GM21360 (cell line): ENCODE results near the gene GNB1L.

Experiments
- ATAC-seq: cut with Tn5 transposase; IDR thresholded peaks from one replicate; pipeline ENCODE4 v1.9.1; 2021; ENCODE audit warnings: mild to moderate bottlenecking, moderate library complexity; ENCODE audit not compliant: unreplicated experiment

The GNB1L gene

GRCh38 chr22:19876314-19876940 is 21.8 kb upstream of the GNB1L start:
- no peak for ATAC-seq

GRCh38 chr22:19875531-19876313 is 21.0 kb upstream of the GNB1L start:
- no peak for ATAC-seq

- ATAC-seq: no peak
These were observed 20.4 kb upstream of the GNB1L start for GRCh38 chr22:19875061-19875530.

- no peak for ATAC-seq
These were observed 19.8 kb upstream of the GNB1L start for GRCh38 chr22:19874307-19875060.

DNA sequence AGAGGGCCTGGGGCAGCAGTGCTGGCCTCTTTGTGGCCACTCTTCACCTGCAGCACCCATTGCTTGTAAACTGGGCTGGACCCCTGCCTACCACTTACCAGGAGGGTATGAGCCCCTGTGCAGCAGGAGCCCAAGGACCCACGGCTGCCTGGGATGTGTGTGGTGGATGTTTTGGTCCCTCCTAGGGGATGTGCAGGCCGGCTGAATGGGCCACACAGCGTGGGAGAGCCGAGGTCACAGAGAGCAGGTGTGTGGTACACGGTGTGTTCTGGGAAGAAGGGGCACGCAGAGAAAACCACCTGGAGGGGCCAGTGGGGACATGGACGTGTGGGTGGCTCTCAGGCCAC is 19.3 kb upstream of the GNB1L start:
- no peak for ATAC-seq

DNA sequence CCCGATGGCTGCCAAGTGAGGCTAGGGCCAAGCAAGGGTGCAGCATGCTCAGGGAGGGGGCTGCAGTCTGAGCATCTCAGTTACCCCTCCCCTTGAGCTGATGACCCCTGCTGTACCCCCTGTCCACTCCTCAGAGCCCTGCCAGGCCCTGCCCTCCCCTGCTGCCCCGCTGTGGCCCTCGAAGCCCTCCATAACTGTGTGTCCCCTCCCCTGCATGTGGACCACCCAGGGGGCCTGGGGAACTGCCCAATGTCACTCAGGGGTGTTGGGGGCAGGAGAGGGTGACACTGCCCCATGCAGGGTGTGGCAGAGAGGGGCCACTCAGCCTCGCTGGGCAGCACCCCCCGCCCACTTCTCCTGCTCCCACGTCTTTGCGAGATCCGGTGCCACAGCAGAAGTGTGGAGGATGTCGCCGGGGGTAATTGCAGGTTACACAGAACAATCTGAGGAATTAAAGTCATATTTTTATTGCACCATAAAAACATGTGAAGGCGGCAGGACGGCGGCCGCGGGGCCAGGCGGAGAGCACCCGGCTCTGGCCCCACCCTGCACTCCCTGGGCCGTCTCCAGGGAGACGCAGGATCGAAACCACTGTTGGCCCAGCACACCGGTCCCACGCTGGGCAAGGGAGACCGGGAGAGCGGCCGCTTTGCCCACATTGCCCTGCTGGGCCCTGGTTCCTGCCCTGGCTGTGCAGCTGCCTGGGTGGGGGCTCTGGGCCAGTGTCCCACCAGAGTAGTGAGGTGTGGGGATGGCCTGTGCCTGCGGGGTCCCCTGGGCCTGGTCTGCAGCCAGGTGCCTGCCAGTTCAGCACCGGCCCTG is 18.7 kb upstream of the GNB1L start:
- ATAC-seq: no peak

- ATAC-seq: no peak
These were observed 18.1 kb upstream of the GNB1L start for GRCh38 chr22:19872779-19873137.

- no peak for ATAC-seq
These were observed 17.4 kb upstream of the GNB1L start for GRCh38 chr22:19871845-19872778.

GRCh38 chr22:19871023-19871844 is 16.6 kb upstream of the GNB1L start:
- no peak for ATAC-seq

- ATAC-seq: no peak
These were observed 15.7 kb upstream of the GNB1L start for GRCh38 chr22:19870153-19871022.

- no peak for ATAC-seq
These were observed 15.0 kb upstream of the GNB1L start for GRCh38 chr22:19869497-19870152.

DNA sequence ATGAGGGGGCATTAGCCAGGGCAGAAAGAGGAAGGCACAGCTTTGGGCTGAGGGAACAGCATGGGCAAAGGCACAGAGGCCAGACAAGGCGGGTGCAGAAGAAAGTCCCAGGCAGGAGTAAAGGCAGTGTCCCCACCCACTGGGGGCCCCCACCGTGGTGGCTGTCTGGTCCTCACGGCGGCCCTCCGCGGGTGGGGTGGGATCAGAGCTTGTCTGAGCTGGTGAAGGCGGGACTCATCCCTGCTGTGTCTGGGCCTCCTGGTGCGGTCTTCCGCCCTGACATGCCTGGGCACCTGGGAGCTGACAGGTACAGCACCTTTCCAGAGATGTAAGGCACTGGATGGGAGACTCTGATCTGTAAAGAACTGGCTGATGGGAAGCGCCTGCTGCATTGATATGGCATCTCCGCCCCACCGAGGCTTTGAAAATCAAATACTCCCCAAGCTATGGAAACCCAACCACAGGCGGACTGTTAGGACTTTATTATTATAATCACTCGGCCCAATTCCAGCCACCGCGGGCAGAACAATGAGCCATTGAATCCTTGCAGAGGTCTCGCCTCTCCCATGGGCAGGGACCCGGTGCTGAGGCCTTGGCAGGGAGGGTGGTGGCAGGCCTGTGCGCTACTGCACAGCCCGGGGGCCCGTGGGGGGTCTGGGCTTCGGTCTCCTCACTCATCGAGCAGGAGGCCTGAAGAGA is 14.2 kb upstream of the GNB1L start:
- no peak for ATAC-seq

DNA sequence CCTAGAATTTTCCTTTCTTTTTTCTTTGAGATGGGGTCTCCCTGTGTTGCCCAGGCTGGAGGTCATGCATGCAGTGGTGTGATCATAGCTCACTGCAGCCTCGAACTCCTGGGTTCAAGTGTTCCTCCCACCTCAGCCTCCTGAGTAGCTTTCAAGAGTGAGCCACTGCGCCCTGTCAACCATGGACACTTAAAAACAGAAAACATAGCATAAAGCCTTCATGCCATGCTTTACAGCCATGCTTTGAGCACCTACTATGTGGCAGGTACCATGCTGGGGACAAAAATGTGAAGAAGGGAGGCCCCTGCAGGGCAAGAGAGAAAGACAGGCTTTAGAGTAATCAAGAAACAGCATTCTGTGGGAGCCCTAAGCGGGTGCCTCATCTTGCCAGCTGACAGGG is 13.7 kb upstream of the GNB1L start:
- ATAC-seq: no peak

- no peak for ATAC-seq
These were observed 12.9 kb upstream of the GNB1L start for GRCh38 chr22:19867617-19868016.

GRCh38 chr22:19866665-19867009 is 12.0 kb upstream of the GNB1L start:
- ATAC-seq: no peak

- no peak for ATAC-seq
These were observed 10.6 kb upstream of the GNB1L start for GRCh38 chr22:19865141-19865829.
